Aorta (tissue), 5 donors: ENCODE results near the gene PTPRK. TPM values are rescaled to one million over a fixed set of nuclear protein-coding genes. Genes with fewer than 3 reads are reported as not detected.

Experiments
- ATAC-seq: fragments of 200-7000 bp; cut with Tn5 transposase; one replicate; pipeline ENCODE4 v1.9.1; 2022; ENCODE audit warnings: moderate library complexity; ENCODE audit not compliant: low FRiP score
- DNase-seq, 2 donors: peaks; one replicate each; pipeline ENCODE4 v3.0.0-alpha.2; 2020
- H3K27ac ChIP-seq, 2 donors: one replicate each; pipeline ENCODE4 v1.5.1; 2013; ENCODE audit warnings: low read length in 2 of 2, mild to moderate bottlenecking in 2 of 2, moderate library complexity in 2 of 2, control low read depth in 1 of 2, inconsistent platforms in 1 of 2, low read depth in 1 of 2
- H3K27me3 ChIP-seq, 2 donors: one replicate each; pipeline ENCODE4 v1.6.1; 2013; ENCODE audit warnings: control low read depth in 1 of 2, low read length in 1 of 2, mild to moderate bottlenecking in 1 of 2, moderate library complexity in 1 of 2; ENCODE audit not compliant: insufficient read depth in 2 of 2, control insufficient read depth in 1 of 2
- H3K36me3 ChIP-seq, 2 donors: one replicate each; pipeline ENCODE4 v1.6.1; 2013; ENCODE audit warnings: control low read depth in 1 of 2, low read length in 1 of 2, mild to moderate bottlenecking in 1 of 2; ENCODE audit not compliant: insufficient read depth in 2 of 2, control insufficient read depth in 1 of 2
- H3K4me1 ChIP-seq, 2 donors: one replicate each; pipeline ENCODE4 v1.6.1; 2013; ENCODE audit warnings: low read length in 2 of 2, control low read depth in 1 of 2, mild to moderate bottlenecking in 1 of 2, moderate library complexity in 1 of 2; ENCODE audit not compliant: insufficient read depth in 2 of 2, control insufficient read depth in 1 of 2
- H3K4me3 ChIP-seq, 2 donors: one replicate each; pipeline ENCODE4 v1.5.1; 2013; ENCODE audit warnings: low read length in 2 of 2, control low read depth in 1 of 2, mild to moderate bottlenecking in 1 of 2
- H3K9me3 ChIP-seq: one replicate; pipeline ENCODE4 v1.6.1; 2013; ENCODE audit warnings: mild to moderate bottlenecking, low read length; ENCODE audit not compliant: control insufficient read depth
- WGBS, 2 donors: extraction: QIAGEN DNeasy Blood & Tissue Kit; methylation state at CpG; one replicate each; pipeline ENCODE4 v1.1.7; 2013; 5-methylcytosine and 5-hydroxymethylcytosine counted together
- intact Hi-C, 2 donors: fragments of 100-400 bp; cut with DNase I; formaldehyde crosslinking; loops; one replicate each; pipeline versions ENCODE4 v1.14.2 to v1.15.0; 2022
- polyA plus RNA-seq, 2 donors: library from polyadenylated mRNA; stranded (reverse); fragments of 200-250 nt; gene quantifications; one replicate each; pipeline ENCODE4 v1.2.3, GENCODE V29; 2013
- total RNA-seq, 2 donors: library from RNA; stranded (reverse); fragmentation: NEBNext Ultra II Directional; extraction: Animal tissue kit (Norgen Biotek cat#: 25700); gene quantifications; one replicate each; pipeline ENCODE4 v1.2.1, GENCODE V29; 2021
- donor health status: healthy with polysubstance abuse.
- donor health status: Bipolar disorder and iron deficiency.
- donor health status: DM: no; HTN: no; CAD: no.
- donor health status: DM: no; HTN: no; CAD: no.
- donor health status: DM: yes; HTN: yes; CAD: no.

Gene PTPRK
- total and polyA plus RNA-seq, 4 donors, result 3.9 to 50.6 (median 24.9) TPM

DNA sequence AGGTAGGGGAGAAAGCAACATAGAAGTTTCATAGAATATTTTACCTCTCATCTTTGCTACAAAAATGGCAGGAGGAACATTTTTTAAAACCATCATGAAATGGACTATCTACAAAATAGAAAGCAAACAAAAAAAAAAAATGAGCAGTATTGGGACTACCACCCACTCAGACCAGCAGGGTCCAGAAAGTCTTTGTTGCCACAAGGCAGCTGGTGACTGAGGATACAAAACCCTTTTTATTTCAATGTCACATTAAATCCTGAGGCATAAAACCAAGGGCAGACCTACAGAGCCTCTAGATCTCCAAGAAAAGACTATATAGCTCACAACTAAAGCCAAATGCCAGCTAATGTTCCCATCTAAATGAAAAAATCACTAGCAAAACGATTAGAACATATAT is 282.2 kb downstream of the PTPRK start:
- ATAC-seq, result no peak
- H3K36me3 ChIP-seq, result no peaks in the 10 kb centered on the region
- no peaks in the 10 kb centered on the region for H3K9me3 ChIP-seq
- no peak overlapping the region for H3K27ac ChIP-seq
- intact Hi-C loops, result no loop called here
- peaks cover 2 to 6% of the 10 kb centered on the region in 2 donors for H3K4me1 ChIP-seq
- H3K27me3 ChIP-seq, result no peaks in the 10 kb centered on the region
- no peak for DNase-seq
- 54 to 80% methylated on average over 1 of the region's 1 CpG for WGBS, 2 donors
- H3K4me3 ChIP-seq, result no peak overlapping the region

DNA sequence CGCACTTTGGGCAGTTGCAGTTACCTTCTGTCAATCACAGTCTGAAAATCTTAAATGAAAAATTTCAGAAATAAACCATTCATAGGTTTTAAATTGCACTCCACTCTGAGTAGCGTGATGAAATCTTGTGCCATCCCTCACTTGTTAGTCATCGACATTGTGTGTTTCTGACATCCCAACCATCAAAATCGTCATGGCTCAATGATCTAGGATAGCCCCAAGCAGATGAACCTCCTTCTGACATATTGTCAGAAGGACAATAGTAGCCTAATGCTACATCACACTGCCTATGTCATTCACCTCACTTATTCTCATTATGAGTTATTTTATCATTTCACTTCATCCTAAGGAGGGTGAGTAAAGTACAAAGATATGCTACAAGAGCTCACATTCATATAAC is 284.8 kb downstream of the PTPRK start:
- intact Hi-C loops, result no loop called here
- peaks cover 0 to 2% of the 10 kb centered on the region in 2 donors for H3K4me1 ChIP-seq
- no peaks in the 10 kb centered on the region for H3K9me3 ChIP-seq
- H3K36me3 ChIP-seq, result no peaks in the 10 kb centered on the region
- WGBS, 2 donors, result 86 to 97% methylated on average over 4 of the region's 4 CpGs
- H3K4me3 ChIP-seq, result no peak overlapping the region
- DNase-seq (no peak), ATAC-seq (no peak)
- no peak overlapping the region for H3K27ac ChIP-seq
- no peaks in the 10 kb centered on the region for H3K27me3 ChIP-seq

DNA sequence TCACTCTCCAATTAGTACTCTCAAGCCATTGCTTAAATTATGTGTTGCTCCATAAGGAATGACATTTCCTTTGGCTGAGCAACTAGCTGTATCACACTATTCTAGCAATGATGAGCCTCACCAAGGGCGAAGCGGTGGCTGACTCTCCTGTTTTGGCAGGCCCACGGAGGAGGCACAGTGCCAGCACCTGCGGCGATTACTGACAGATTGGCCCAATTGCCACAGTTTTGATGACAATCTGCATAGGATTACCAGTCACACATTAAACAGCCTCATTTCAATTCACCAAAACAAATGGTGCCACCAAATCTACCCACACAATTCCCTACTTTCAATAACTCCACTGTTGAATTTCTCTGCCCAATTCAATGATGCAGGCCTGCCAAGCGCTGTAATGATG is 286.9 kb downstream of the PTPRK start:
- Histone ChIP-seq H3K4me3 (no peak overlapping the region), H3K9me3 (no peaks in the 10 kb centered on the region), H3K36me3 (no peaks in the 10 kb centered on the region), H3K27me3 (no peaks in the 10 kb centered on the region), H3K4me1 (no peaks in the 10 kb centered on the region), H3K27ac (no peak overlapping the region)
- ATAC-seq (no peak), DNase-seq (no peak)
- 96 to 98% methylated on average over 6 of the region's 6 CpGs for WGBS, 2 donors
- intact Hi-C loops, result no loop called here

DNA sequence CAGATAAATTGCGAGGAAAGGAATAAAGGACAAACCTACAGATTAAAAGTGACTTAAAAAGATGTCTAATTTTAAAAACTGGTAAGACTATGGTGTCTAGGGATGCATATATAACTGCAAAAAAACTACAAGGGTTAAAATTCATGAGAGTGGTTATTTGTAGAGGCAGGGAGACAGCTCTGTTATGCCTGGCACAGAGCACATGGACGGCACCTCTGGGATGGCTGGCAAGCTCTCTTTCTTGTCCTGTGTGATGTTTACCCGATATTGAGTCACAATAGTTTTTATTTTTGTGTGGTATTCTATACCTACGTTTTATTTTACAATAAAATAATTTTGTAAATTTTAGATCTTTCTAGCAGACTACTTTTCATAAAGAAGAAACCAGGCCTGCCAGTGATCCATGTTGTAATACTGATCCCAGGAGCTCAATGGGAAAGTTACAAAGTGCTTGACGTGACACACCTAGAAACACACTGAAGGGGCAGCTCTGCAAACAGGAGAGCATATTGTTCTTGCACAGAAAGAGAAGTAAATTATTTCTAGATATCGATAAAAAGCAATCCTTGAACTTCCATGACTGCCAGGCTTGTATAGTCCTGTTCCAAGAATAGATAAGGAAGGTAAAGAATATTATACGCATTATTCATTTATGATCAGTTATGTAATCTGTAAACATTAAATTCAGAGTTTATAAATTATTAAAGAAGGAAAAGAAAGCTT is 290.0 kb downstream of the PTPRK start:
- Histone ChIP-seq H3K4me1 (no peaks in the 10 kb centered on the region), H3K9me3 (no peaks in the 10 kb centered on the region), H3K36me3 (no peaks in the 10 kb centered on the region), H3K4me3 (no peak overlapping the region), H3K27ac (no peak overlapping the region), H3K27me3 (no peaks in the 10 kb centered on the region)
- intact Hi-C loops, result no loop called here
- WGBS, 2 donors, result 74% methylated on average over 7 of the region's 7 CpGs
- ATAC-seq (no peak), DNase-seq (no peak)

DNA sequence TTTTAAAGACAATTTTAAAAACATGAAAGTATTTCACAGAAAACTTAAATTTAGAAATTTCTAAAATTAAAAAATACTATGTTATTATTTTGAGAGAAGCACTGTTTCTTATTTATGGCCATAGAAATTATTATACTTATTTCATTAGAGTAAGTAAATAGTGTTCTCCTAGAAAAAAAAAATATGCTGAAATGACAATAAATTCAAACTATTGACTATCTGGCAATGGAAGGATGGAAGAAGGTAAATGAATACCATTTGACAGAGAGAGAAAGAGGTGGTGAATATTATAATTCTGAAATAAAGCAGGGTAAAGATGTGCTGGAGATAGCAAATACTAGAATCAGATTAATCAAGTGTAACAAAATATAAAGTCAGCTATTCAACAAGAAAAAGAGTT is 294.8 kb downstream of the PTPRK start:
- no peak overlapping the region for H3K4me3 ChIP-seq
- no peak overlapping the region for H3K27ac ChIP-seq
- no peak for DNase-seq
- no peaks in the 10 kb centered on the region for H3K9me3 ChIP-seq
- no peaks in the 10 kb centered on the region for H3K27me3 ChIP-seq
- no peak for ATAC-seq
- H3K4me1 ChIP-seq, result peaks cover 0 to 2% of the 10 kb centered on the region in 2 donors
- no peaks in the 10 kb centered on the region for H3K36me3 ChIP-seq
- intact Hi-C loops, result no loop called here

DNA sequence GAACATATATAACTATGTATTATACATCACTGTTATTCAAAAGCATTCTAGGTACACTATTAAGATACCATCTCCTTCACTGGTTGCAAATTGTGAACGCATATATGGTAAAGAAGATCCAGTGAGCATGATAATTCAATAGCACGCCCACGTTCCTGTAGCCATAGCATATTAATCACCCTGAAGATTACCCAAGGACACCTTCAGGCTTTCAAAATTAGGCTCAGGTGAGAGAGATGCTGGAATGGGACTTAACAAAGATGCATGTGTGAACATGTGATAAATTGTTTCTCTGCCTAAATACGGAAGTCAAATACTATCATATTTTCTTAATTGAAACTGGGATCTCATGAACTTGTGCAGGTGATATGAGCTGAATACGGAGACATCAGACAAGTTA is 303.5 kb downstream of the PTPRK start:
- intact Hi-C loops, result no loop called here
- no peak for ATAC-seq
- no peak overlapping the region for H3K27ac ChIP-seq
- H3K4me3 ChIP-seq, result no peak overlapping the region
- DNase-seq, result no peak
- H3K27me3 ChIP-seq, result no peaks in the 10 kb centered on the region
- no peaks in the 10 kb centered on the region for H3K9me3 ChIP-seq
- no peaks in the 10 kb centered on the region for H3K4me1 ChIP-seq
- no peaks in the 10 kb centered on the region for H3K36me3 ChIP-seq
- WGBS, 2 donors, result 97 to 98% methylated on average over 5 of the region's 5 CpGs

DNA sequence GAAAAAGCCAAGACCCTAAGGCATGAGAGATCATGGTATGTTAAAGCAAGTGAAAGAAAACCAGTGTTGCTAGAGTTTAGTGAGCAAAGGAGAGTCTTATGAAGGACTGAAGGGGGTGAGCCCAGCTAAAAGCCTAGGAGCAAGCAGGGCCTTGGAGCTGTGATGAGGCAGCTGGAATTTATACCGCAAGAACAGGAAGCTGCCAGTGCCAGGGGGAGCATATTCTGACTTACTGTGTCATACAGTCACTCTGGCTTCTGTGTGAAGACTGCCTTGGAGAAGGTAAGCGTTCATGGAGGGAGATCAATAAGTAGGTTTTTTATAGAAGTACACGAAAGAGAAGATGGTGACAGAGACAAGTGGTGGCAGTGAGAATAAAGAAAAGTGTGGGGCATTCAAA is 310.6 kb downstream of the PTPRK start:
- Histone ChIP-seq H3K4me1 (no peaks in the 10 kb centered on the region), H3K9me3 (no peaks in the 10 kb centered on the region), H3K27me3 (no peaks in the 10 kb centered on the region), H3K27ac (no peak overlapping the region), H3K36me3 (no peaks in the 10 kb centered on the region), H3K4me3 (no peak overlapping the region)
- no peak for ATAC-seq
- DNase-seq, result no peak
- 67 to 91% methylated on average over 3 of the region's 3 CpGs for WGBS, 2 donors
- intact Hi-C loops, result no loop called here

DNA sequence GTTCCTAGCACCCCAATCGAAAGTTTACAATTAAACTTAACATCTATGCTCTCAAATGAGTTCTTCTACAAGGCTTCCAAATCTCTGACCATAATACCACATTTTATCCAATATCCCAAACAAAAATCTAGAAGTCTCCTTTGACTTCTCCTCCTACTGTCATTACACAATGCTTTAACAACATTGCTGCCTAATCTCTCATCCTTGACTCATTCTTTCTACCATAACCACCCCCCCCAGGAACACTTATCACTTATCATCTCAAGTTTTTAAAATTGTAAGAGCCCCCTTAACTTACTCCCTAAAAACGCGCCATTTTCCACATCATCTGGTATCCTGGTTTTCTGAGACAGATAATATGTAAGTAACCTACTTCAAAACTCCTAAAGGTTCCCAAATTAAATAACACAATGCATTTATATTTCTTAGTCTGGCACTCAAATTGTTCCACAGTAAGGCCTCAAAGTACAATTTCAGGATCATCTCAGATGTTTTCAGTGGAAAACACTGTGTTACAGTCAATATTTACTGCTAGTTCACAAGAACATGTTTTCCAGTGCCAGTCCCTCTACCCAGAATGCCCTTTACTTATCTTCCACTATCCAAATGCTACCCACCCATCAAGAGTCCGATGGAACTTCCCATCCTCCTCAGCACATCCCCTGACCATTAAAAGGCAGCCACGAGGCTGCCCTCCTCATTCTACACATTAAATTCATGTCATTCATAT is 311.4 kb downstream of the PTPRK start:
- Histone ChIP-seq H3K36me3 (no peaks in the 10 kb centered on the region), H3K4me1 (no peaks in the 10 kb centered on the region), H3K27ac (no peak overlapping the region), H3K4me3 (no peak overlapping the region), H3K27me3 (no peaks in the 10 kb centered on the region), H3K9me3 (no peaks in the 10 kb centered on the region)
- intact Hi-C loops, result no loop called here
- ATAC-seq, result no peak
- WGBS, 2 donors, result 76 to 98% methylated on average over 5 of the region's 5 CpGs
- no peak for DNase-seq

DNA sequence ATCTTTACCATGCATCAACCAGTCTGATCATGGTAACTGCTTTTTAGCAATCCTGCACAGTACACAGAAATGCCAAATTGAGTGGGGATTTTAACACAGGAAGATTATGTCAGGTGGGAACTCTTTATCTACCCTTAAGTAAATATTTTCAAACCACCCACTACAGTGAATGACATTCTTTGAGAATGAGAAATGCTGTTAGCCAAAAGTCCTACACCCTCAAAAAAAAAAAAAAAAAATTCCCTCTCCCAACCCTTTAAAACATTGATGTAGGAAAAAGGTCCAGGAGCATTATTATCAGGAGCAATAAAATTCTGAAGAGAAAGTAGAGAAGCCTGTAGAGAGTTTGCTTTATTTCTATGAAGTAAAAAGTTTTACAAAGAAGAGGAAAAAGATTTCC is 312.3 kb downstream of the PTPRK start:
- no peak overlapping the region for H3K27ac ChIP-seq
- H3K36me3 ChIP-seq, result no peaks in the 10 kb centered on the region
- no peaks in the 10 kb centered on the region for H3K27me3 ChIP-seq
- H3K9me3 ChIP-seq, result no peaks in the 10 kb centered on the region
- H3K4me1 ChIP-seq, result no peaks in the 10 kb centered on the region
- ATAC-seq, result no peak
- no peak for DNase-seq
- intact Hi-C loops, result no loop called here
- H3K4me3 ChIP-seq, result no peak overlapping the region
